OCI-LY1 (cell line): ENCODE data around the gene PTPRZ1.

ENCODE experiments used
- H2AFZ ChIP-seq: fragments of 200-600 bp; sonication (generic), shearing (Covaris generic); 2 replicates; pipeline ENCODE4 v1.6.0; 2014; ENCODE audit warnings: antibody characterized with exemption, mild to moderate bottlenecking, low read length
- H3F3A ChIP-seq: fragments of 200-600 bp; sonication (generic), shearing (Covaris generic); 2 replicates; pipeline ENCODE4 v1.6.0; 2014; ENCODE audit warnings: mild to moderate bottlenecking, antibody characterized with exemption, low read length, moderate library complexity; ENCODE audit not compliant: insufficient read depth
- H3K27ac ChIP-seq: fragments of 200-600 bp; sonication (generic); 2 replicates; pipeline ENCODE4 v1.5.1; 2014; ENCODE audit warnings: low read length, mixed run types, mild to moderate bottlenecking, low read depth; ENCODE audit not compliant: poor library complexity, severe bottlenecking
- H3K27me3 ChIP-seq: fragments of 200-600 bp; sonication (generic); 2 replicates; pipeline ENCODE4 v1.6.0; 2014; ENCODE audit warnings: antibody characterized with exemption, mild to moderate bottlenecking, low read length, moderate library complexity; ENCODE audit not compliant: insufficient read depth
- H3K36me3 ChIP-seq: fragments of 200-600 bp; sonication (generic); 2 replicates; pipeline ENCODE4 v1.6.1; 2014; ENCODE audit warnings: mild to moderate bottlenecking, antibody characterized with exemption, low read length, moderate library complexity, mixed read lengths; ENCODE audit not compliant: insufficient read depth
- H3K4me1 ChIP-seq: fragments of 200-600 bp; sonication (generic); 2 replicates; pipeline ENCODE4 v1.5.1; 2014; ENCODE audit warnings: mild to moderate bottlenecking, low read length, moderate library complexity; ENCODE audit not compliant: insufficient read depth, severe bottlenecking
- H3K4me2 ChIP-seq: fragments of 200-600 bp; sonication (generic), shearing (Covaris generic); 2 replicates; pipeline ENCODE4 v1.6.1; 2014; ENCODE audit warnings: low read length
- H3K4me3 ChIP-seq: fragments of 200-600 bp; sonication (generic); 2 replicates; pipeline ENCODE4 v1.5.1; 2014; ENCODE audit warnings: low read length, low read depth, mild to moderate bottlenecking, mixed read lengths; ENCODE audit not compliant: poor library complexity, severe bottlenecking
- H3K79me2 ChIP-seq: fragments of 200-600 bp; shearing (Covaris generic); 2 replicates; pipeline ENCODE4 v1.6.1; 2016; ENCODE audit warnings: mixed run types, low read length, mixed read lengths; ENCODE audit not compliant: insufficient read depth
- H3K9ac ChIP-seq: fragments of 200-600 bp; sonication (generic), shearing (Covaris generic); 2 replicates; pipeline ENCODE4 v1.6.1; 2014; ENCODE audit warnings: mild to moderate bottlenecking, low read length, mixed read lengths
- H3K9me2 ChIP-seq: fragments of 200-600 bp; sonication (generic), shearing (Covaris generic); 2 replicates; pipeline ENCODE4 v1.6.1; 2014; ENCODE audit warnings: low read depth, mild to moderate bottlenecking, low read length, mixed read lengths
- H3K9me3 ChIP-seq: fragments of 200-600 bp; shearing (Covaris generic); 2 replicates; pipeline ENCODE4 v1.6.1; 2014; ENCODE audit warnings: low read length, mixed read lengths
- H4K20me1 ChIP-seq: fragments of 200-600 bp; sonication (generic), shearing (Covaris generic); 2 replicates; pipeline ENCODE4 v1.6.0; 2016; ENCODE audit warnings: mild to moderate bottlenecking, low read length; ENCODE audit not compliant: insufficient read depth
- EZH2 ChIP-seq: fragments of 200-600 bp; sonication (generic), shearing (Covaris generic); IDR thresholded peaks from 2 replicates; pipeline ENCODE4 v1.8.0; 2017; ENCODE audit warnings: borderline replicate concordance, mixed run types, mild to moderate bottlenecking, antibody characterized with exemption, low read length, moderate library complexity, mixed read lengths
- TF ChIP-seq, protein P1 (sequence below): fragments of 200-600 bp; sonication (generic), shearing (Covaris generic); IDR thresholded peaks from 2 replicates; pipeline ENCODE4 v1.5.1; 2017; ENCODE audit warnings: mild to moderate bottlenecking, antibody characterized with exemption, low read length, moderate library complexity, mixed read lengths

PTPRZ1 gene

DNA sequence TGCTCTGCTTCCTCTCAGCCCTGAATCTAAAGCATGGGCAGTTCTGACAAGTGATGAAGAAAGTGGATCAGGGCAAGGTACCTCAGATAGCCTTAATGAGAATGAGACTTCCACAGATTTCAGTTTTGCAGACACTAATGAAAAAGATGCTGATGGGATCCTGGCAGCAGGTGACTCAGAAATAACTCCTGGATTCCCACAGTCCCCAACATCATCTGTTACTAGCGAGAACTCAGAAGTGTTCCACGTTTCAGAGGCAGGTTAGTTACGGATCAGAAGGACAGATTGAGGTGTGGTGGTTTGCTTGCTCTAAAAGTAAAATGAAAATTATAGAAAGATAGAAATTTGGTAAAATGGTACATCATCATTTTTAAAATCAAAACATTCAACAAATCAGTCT is 140.7 kb downstream of the PTPRZ1 start:
- H3K4me2 ChIP-seq = no peak overlapping the region
- no peaks in the 10 kb centered on the region for H3K36me3 ChIP-seq

GRCh38 chr7:122014697-122015096 is 141.7 kb downstream of the PTPRZ1 start:
- H2AFZ ChIP-seq = no peak overlapping the region
- H3K4me3 ChIP-seq = no peak overlapping the region
- H3K9ac ChIP-seq = no peak overlapping the region
- H3K9me2 ChIP-seq = no peaks in the 10 kb centered on the region
- H3K27ac ChIP-seq = no peak overlapping the region
- no peaks in the 10 kb centered on the region for H3K36me3 ChIP-seq
- H3K79me2 ChIP-seq = no peaks in the 10 kb centered on the region
- TF ChIP-seq, protein P1, sequence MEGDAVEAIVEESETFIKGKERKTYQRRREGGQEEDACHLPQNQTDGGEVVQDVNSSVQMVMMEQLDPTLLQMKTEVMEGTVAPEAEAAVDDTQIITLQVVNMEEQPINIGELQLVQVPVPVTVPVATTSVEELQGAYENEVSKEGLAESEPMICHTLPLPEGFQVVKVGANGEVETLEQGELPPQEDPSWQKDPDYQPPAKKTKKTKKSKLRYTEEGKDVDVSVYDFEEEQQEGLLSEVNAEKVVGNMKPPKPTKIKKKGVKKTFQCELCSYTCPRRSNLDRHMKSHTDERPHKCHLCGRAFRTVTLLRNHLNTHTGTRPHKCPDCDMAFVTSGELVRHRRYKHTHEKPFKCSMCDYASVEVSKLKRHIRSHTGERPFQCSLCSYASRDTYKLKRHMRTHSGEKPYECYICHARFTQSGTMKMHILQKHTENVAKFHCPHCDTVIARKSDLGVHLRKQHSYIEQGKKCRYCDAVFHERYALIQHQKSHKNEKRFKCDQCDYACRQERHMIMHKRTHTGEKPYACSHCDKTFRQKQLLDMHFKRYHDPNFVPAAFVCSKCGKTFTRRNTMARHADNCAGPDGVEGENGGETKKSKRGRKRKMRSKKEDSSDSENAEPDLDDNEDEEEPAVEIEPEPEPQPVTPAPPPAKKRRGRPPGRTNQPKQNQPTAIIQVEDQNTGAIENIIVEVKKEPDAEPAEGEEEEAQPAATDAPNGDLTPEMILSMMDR = no peak; the same call in 1 of the 2 replicates
- TF ChIP-seq EZH2 = no peak
- H3K4me2 ChIP-seq = no peak overlapping the region
- no peaks in the 10 kb centered on the region for H3K9me3 ChIP-seq
- no peaks in the 10 kb centered on the region for H3K4me1 ChIP-seq
- 0 out of 2 replicates have a peak, but pooled peaks cover 3% of the 10 kb centered on the region for H3K27me3 ChIP-seq
- H3F3A ChIP-seq = no peaks in the 10 kb centered on the region
- no peaks in the 10 kb centered on the region for H4K20me1 ChIP-seq

More for the DNA sequence above, 140.7 kb downstream of the PTPRZ1 start:
- Histone ChIP-seq H3K79me2 (no peaks in the 10 kb centered on the region), H2AFZ (no peak overlapping the region), H3K9ac (no peak overlapping the region), H3K4me3 (no peak overlapping the region), H3K9me2 (no peaks in the 10 kb centered on the region), H4K20me1 (no peaks in the 10 kb centered on the region), H3K4me1 (no peaks in the 10 kb centered on the region), H3F3A (no peaks in the 10 kb centered on the region), H3K9me3 (no peaks in the 10 kb centered on the region), H3K27me3 (0 out of 2 replicates have a peak, but pooled peaks cover 3% of the 10 kb centered on the region), H3K27ac (no peak overlapping the region)
- TF ChIP-seq, protein P1 = no peak
- TF ChIP-seq EZH2 = no peak

DNA sequence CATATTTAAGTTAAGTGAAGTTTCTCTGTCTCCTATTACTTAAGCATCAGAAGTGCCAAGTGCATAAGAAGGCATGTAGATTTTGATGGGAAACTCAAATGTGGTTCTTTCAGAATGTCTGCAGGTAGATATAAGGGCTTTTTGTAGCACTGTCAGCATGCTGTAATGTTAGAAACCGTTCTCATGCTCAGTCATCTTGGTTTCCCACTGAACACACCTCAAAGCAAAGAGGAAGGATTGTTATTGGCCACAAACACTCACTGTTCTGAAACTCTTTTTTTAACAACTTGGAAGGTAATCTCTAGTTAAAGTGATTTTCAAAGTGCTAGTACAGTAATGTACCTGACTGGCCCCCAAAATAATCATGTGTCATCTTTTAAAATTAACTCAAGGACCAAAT is 145.1 kb downstream of the PTPRZ1 start:
- no peak overlapping the region for H3K4me2 ChIP-seq
- H3K27ac ChIP-seq = no peak overlapping the region
- no peaks in the 10 kb centered on the region for H3K27me3 ChIP-seq
- TF ChIP-seq EZH2 = no peak
- TF ChIP-seq, protein P1 = no peak
- no peaks in the 10 kb centered on the region for H4K20me1 ChIP-seq
- no peaks in the 10 kb centered on the region for H3F3A ChIP-seq
- no peak overlapping the region for H3K4me3 ChIP-seq
- H3K79me2 ChIP-seq = no peaks in the 10 kb centered on the region
- H3K36me3 ChIP-seq = no peaks in the 10 kb centered on the region
- H2AFZ ChIP-seq = no peak overlapping the region
- no peaks in the 10 kb centered on the region for H3K9me3 ChIP-seq
- H3K9me2 ChIP-seq = no peaks in the 10 kb centered on the region
- no peaks in the 10 kb centered on the region for H3K4me1 ChIP-seq
- H3K9ac ChIP-seq = no peak overlapping the region
